Eye (tissue), 1 donor: ENCODE data around the gene DDX31.

Experiments
- DNase-seq: peaks from one replicate; pipeline ENCODE4 v3.0.0-alpha.2; 2015

DDX31 gene

DNA sequence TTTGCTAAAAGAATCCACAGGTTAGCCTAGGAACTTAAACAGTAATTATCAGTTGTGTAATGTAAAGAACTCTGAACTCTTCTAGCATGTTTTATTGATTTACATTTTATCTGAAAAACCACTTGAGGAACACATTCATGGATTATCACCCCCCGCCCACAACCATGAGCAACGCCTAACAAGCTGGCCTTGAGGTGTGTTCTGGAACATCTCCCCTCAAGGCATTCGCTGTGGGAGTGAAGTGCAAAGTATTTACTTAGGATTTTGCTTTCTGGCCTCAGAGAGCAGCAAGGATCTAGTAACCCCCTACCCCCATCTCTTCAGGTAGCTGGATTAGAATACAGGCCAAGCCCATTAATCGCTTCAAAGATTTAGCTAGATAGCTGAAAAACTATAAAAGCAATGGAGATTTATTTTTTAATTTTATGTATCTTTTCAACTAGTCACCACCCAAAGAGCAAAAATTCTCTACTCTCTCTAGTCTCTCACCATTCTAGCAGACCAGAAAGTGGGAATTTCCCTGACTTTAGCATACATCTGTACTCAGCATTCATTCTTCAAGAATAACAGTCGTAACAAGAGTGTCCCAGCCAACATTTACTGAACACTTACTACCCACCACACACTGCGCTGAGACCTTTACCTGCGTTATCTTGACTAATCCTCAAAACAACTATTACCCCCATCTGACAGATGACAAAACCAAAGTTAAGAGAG, 37.2 kb downstream of the DDX31 start:
- DNase-seq = no peak

DNA sequence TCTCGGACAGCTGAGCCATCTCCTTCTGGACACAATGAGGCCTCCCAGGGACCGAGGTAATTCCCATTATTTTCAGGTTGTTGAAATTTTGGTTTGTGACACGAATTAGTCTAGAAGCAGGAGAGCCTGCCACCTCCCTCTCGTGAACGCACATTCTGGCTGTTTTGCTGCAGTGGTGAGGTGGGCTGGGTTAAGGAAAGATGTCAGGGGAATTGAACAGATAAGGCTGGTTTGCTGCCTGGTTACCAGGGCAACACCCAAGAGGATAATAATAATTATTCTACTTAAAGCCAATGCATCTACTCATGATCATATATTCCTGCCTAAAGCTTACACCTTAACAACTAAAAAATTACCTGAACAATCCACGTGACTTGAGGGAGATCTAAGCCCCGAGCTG, 38.1 kb downstream of the DDX31 start:
- no peak for DNase-seq

DNA sequence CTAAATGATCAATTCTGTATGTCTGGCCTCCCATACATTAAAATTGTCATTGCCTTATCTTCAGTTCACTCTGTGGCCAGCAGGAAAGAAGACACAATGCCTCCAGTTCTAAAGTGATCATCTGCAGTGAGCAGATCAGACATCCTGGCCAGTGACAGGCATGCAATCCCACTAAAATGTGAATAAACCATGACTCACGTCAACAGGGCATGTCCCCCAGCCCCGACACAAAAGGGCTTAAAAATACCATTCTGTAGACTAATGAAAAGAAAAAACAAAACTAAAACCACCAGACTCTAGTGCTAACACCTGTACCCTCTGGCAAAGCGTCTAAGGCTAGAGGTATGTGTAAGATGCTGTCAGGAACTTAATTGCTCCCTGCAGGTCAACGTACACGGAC, 38.5 kb downstream of the DDX31 start:
- no peak for DNase-seq

DNA sequence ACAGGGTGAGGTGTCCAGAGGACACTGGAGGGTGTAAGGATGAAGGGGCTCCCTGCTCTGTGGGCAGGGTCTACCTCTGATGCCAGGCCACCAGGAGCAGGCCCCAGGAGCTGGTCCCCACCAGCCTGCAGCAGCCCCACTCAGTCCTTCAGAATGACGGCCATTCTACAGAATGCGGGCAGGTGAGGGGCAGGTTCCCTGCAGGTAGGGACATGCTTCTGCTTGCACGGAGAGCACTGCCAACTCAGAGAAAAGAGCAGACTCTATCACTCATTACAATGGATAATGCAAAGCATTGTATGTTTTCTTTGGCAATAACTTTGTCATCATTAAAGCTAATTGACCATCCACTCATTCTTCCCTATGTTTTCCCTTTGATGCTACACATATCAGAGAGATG, 39.0 kb downstream of the DDX31 start:
- no peak for DNase-seq

DNA sequence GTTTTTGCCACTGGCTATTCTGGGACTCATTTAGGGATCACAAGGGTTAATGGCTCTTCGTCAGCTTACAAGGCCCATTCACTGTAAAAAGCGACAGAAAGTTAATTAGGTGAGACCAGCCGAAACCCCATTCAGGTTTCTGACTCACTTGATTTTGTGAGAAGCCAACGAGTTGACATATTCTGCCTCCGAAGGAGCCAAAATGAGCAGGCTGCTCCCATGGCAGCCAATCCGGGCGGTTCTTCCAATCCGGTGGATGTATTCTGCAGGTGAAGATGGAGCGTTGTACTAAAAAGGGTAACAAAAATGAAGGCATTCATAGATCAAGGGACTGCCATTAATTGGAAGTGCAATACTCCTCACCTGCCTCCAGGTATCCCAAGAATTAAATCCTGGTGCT, 39.7 kb downstream of the DDX31 start:
- no peak for DNase-seq

DNA sequence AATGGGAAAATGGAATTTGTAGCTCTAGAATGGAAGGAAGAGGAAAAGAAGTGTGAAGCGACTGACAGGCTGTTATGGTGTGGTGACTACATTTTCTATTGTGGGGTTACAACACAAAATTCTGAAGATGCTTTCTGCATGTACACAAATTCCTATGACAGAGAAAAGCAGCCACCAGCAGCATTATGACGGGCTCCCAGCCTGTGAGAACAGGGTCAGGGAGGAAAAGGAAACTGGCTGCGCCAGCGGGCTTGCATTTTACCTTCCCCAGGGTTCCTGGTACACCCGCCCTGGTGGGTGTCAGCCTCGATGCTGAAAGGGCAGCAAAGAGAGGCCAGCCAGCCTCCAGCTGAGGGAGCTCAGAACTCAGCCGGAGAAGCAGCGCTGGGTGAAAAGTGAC, 41.0 kb downstream of the DDX31 start:
- no peak for DNase-seq

DNA sequence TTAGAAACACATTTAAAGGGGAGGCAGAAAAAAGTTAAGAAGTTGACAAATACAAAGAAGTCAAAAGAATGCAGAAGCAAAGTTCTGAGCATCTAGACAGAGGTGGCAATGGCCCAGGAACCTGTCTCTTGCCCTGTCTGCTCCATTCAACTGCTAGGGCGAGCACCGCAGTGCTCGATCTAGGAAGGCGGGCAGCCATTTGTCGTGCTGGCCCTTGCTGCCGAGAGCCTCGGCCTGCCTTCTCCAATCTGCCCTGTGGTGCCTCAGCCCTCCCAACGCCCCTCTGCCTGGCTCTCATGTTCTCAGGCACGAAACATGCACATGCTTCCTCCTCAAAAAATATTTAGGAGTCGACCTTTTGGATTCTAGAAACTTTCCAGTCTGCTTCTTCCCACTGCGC, 42.2 kb downstream of the DDX31 start:
- DNase-seq = no peak

DNA sequence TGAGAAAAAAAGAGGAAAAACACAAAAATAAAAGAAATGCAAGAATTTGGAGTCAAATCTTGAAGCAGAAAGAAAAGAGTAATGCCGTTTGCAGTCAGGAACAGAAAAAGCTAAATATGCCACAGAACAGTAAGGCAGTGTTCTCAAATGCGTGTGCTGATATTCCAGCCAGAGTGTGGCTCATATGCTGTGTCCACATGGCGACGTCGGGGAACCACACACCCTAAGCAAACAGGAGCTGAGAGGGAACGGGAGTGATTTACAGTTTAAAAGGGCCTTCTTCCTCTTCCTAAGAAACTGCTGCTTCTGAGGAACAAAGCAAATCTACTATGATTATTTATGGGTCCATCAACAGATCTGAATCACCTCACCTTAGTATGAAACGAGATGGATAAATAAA, 42.7 kb downstream of the DDX31 start:
- DNase-seq = no peak

DNA sequence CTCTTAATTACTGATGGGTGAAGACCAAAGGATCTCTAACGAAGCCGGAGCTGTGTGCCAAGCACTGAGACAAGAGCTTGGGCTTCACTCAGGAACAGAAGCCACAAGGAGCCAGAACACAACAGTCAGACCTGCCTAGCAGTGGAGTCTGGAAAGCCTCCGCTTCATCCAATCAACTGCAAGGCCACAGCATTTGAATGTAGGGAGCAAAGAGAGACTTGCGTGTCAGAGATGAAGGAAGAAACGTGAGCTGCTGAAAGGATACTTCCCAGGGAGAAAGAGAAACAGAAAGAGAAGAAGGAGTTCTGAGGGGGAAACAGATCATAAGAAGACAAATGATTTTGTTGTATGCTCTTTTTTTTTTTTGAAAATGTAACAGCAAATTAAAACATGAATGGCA, 43.5 kb downstream of the DDX31 start:
- no peak for DNase-seq

DNA sequence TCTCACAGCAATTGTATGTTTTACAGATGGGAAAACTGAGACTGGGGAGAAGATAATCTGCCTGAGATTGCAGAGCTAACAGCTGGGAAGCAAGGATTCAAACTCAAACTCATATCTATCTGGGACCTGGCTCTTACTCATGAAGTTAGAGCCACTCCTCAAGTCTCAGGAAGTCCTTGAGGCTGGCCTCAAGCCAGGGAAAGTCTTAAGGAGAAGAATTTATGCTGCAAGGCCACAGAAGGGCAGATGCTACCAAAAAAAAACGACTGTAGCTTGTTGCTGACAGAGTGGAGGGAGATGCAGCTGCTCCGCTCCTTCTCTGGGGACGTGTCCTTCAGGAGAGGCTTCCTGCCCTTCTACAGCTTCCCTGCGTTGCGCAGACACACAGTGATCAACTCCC, 47.6 kb downstream of the DDX31 start:
- DNase-seq = no peak

DNA sequence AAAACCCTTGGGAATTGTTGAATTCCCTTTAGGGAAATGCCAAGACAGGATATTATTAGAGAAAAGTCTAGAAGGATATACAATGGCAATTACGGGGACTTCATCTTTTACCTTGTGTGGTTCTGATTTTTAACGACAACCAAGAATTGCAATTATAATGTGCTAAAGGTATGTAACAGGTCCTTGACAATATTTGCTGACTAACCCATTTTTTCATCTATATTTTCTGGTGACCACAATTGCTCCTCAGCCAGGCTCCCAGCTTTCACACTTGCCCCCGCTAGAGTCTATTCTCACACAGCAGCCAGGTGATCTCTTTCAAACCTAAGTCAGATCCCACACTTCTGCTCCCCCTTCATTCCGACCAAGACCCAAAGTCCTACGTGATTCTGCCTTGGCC, 53.1 kb downstream of the DDX31 start:
- no peak for DNase-seq

DNA sequence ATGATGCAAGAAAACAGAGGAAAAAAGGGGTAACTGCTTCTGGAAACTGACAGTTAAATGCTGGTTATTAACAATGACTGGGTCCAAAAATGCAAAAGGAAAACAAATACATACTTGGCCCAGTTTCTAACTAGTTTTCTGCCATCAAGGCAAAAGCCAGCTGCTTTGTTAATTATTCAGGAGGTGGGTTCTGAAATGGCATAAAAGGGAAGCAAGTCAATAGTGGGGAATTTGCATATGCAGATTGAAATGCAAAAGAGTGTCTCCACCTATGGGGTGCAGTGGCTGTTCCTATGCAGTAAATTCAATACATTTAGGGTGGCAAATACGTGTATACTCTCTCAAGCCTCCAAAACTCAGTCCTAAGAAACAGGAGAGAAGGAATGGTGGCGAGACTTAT, 54.0 kb downstream of the DDX31 start:
- DNase-seq = no peak

DNA sequence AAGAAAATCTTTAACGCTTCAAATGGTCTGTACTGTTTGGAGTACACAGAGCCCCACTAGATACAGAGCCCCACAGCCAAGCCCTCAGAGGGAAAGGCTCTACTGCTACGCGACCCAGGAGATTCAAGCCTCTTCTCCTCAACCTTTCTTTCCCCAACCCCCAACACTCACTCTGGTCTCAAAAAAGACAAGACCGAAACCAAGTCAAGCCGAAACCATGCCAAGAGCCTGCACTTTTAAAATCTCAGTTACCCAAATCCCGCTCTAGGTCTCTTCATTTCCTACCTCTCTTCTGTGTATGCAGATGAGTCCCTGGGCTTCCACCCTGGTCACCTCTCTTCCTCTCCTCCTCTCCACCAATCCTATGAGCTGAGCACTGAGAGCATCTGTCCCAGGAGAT, 55.5 kb downstream of the DDX31 start:
- no peak for DNase-seq

DNA sequence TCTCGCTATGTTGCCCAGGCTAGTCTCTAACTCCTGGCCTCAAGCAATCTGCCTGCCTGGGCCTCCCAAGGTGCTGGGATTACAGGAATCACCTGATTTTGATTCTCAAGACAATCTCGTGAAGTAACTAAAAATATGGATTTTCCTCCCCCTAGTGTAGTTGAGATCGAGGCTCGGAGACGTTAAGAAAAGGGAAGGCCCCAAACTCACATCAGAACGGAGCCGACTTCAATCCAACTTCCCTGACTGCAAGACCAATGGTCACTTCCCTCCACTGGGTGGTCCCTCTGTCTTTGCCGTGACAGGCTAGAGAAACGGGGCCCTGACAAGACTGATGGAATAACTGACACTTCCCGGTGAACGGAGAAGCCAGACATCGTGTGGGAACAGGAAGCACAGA, 59.1 kb downstream of the DDX31 start:
- no peak for DNase-seq

DNA sequence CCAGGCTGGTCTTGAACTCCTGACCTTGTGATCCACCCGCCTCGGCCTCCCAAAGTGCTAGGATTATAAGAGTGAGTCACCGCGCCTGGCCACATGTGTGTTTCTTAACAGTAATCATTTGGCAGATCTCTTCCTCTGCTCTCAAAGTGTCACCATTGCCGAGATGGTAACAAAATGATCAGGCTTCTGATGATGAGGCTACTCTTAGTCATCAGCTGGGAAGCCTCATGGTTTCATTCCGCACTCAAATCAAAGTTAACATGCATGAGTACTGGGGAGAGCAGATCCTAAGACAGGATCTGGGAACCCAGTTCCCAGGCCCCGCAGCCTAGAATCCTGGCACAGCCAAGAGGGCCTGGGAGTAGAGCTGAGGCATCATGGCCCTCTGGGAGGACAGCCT, 60.0 kb downstream of the DDX31 start:
- DNase-seq = no peak

DNA sequence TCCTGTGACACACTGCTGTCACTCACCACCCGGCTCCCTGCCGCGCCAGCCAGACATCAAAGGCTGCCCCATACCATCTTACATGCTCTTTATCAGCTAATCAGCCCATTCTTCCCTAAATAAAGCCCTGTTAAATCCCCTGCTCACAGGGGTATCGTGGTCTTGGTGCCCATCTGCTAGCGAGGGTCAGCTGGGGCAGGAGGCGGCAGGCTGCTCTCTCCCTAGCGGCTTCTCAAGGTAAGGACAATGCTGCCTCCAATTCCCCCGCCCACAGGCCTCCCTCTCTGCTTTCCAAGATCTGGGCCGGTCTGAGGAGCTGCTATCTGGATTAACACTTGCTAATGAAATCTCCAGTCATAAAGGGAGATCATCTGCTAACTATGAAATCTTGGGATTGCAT, 60.6 kb downstream of the DDX31 start:
- peak; percentile 41 for DNase-seq

DNA sequence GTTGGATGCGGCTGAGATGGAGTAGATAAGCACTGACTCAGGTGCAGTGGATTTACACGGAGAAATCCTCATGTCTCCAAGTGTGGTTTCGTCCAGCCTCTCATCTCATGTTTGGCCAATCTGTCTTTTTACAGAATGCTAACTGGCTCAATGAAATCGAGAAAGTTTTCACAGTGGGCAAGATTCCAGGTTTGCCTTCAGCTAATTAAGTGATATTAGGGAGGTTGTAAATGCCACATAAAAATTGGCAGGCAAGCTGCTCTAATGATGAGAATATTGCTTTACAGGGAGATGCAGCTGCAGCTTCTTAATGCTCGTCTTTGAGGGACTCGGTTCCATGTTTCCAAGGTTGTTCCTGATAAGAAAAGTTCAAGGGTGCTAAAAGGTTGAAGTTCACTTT, 63.7 kb downstream of the DDX31 start:
- no peak for DNase-seq

DNA sequence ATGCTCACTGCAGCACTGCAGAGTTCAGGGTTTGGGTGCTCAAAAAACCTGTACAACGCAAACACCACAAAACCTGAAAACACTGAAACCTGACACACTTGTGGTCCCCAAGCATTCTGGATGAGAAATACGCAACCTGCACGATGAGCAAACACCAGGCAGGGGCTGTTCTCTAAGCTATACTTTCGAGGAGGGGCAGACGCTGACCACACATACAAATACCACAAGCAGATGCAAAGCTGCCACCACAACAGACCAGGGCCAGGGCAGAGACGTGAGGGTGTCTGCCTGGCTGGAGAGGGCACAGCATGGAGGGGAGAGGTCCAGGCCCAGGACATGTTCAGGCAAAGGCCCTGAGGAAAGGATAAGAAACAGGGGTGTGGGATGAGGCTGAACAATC, 64.4 kb downstream of the DDX31 start:
- no peak for DNase-seq

DNA sequence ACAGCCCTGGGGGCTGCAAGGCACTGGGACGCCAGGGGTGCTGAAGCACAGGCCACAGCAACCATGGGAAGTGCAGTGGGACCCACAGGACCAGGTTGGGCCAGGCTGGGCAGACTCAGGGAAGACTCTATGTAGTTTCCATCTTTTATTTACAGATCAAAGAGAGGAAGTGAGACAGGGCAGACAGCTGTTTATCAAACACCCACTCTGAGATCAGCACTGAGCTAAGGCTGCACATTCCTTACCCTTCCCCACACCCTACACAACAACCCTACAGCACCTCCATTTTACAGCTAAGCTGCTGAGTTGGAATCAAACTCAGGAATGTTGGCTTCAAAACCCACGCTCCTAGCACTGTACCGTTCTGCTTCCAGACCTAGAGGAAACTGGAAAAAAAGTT, 67.6 kb downstream of the DDX31 start:
- no peak for DNase-seq

DNA sequence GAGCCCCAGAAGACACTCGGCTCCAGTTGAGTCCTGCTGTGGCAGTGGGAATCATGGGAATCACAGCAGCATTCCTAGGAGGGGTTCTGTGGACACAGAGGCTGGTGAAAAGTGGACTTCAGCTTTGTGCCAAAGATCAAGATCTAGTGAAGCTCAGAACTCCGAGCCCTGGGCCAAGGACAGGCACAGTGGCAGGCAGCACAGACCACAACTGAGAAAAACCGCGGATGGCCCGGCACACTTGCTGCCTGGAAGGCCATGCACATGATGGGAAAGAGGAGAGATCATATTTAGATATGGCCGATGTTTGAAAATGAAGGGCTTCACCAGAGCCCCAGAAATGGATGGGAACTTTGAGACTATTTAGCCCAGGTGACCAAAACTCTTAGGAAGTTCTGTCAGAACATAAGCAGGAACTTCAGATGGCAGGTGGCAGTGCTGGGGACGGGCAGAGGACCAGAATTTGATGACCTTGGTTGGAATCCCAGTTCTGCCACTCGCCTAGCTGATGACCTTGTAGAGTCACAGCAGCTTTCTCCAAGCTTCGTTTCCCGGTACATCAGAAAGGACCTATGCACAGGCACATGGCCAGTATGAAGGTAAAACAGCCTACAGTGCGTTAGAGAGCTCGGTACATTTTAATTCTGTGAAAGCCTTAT, 69.3 kb downstream of the DDX31 start:
- no peak for DNase-seq

DNA sequence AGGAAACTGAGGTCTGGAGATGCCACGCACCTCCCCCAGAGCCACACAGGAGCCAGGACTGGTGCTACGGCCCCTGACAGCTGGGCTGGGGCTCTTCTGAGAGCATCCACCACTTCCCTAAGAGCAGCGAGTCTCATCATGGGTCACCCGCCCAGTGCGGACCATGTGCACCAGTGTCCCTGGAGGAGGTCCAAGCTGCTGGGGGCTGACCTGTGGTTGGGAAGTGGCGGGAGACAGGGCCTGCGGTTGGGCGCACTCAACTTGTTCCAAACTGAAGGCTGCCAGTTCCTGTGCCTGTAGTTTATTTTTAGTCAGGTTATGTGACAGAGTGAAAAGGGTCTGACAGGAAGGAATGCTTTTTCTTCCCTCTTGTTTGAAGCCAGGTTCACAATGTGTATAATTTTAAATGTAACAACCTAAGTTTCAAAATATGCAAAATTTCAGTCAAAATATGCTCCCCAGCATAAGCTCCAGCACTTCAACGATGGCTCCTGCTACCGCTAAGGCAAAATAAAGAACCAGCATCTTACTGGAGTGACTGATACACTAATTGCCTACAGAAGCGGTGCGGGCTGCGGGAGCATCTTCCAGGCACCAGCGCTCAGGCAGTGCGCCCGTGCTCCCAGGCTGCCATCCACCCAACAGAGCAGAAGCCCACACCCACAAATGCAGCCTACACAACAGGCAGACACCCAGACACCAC, 72.6 kb downstream of the DDX31 start:
- no peak for DNase-seq

DNA sequence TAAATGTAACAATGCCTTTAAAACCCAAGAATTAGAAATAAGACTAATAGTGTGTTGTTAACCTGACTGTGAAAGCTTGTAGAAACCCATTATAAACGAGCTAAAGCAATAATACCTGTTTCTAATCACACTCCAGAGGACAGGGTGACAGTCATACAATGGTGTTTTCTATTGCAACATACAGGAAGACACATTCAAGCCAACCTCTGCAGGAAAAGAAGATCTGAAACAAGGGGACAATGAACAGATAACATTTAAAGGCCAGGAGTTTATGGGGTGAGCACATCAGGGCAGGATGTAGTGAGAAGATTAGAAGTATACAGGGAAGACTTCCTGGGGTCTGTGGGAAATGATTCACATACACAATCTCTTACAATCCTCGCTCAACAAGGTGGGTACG, 73.6 kb downstream of the DDX31 start:
- DNase-seq = no peak

DNA sequence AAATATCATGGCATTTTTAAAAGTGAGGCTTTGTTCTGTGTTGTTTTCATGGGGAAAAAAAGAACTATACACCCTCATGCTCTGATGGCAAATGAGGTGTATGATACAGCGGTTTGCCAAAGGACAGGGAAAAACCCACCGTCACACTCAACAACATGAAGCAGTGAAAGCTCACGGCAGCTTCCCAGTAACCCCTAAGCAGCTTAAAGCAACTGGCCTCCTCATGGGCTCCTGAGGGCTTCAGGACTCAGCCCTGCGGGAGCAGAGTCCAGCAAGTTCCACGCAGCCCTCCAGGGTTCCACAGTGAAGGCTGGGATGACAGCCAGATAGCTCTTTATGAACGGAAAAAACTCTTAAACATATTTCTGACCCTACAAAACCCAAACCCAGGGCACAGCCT, 74.5 kb downstream of the DDX31 start:
- DNase-seq = no peak

DNA sequence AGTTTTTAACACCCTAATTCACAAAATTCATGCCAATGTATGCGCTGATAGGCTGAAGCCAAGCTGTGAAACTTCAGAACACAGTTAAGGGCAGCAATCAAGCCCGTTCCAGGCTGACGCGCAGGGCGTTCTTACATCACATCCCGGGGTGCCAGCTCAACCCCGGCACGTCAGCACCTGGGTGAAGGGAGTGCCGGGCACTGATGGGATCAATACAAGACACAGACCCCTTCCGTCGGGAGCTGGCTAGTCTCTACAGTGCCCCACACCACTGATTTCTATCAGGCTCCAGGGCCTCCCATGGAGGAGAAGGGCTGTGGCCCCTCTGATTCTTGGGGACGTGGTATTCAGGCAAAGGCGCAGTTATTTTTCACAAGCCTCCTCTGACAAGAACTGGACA, 75.4 kb downstream of the DDX31 start:
- DNase-seq = no peak

DNA sequence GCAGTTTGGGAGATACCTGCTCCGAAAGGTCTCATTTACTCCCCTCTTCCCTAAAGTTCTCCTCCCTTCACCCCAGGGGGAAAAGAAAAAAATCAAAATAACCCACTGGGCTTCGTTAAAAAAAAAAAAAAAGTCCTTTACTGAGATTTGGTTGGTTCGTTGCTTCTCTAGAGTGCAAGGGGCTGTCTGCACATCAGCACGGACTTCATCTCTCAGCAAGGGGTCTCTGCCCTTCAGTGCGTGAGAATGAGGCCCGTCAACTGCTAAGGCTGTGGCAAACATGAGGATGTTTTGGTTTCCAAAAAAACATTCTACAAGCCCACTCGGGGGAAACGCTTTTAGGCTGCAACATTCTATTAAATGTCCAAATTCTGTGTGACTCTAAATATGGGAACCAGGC, 77.3 kb downstream of the DDX31 start:
- DNase-seq = peak; percentile 25
